GM21529 (cell line): Measurements from ENCODE around the gene SAMD4A.

Experiments
- ATAC-seq: cut with Tn5 transposase; IDR thresholded peaks from one replicate; pipeline ENCODE4 v1.9.1; 2021; ENCODE audit not compliant: unreplicated experiment

SAMD4A gene

GRCh38 chr14:54698966-54699530 lies 132.1 kb downstream of the SAMD4A start:
- ATAC-seq: no peak

GRCh38 chr14:54699735-54700134 lies 132.8 kb downstream of the SAMD4A start:
- ATAC-seq: no peak

- no peak for ATAC-seq
Observed at GRCh38 chr14:54700717-54701116, 133.8 kb downstream of the SAMD4A start.

- ATAC-seq: no peak
Observed at GRCh38 chr14:54702014-54702491, 135.1 kb downstream of the SAMD4A start.

GRCh38 chr14:54702492-54702891 lies 135.6 kb downstream of the SAMD4A start:
- ATAC-seq: no peak

- ATAC-seq: no peak
Observed at GRCh38 chr14:54703082-54703481, 136.2 kb downstream of the SAMD4A start.

- ATAC-seq: no peak
Observed at GRCh38 chr14:54703724-54704123, 136.8 kb downstream of the SAMD4A start.

- no peak for ATAC-seq
Observed at GRCh38 chr14:54704768-54705167, 137.8 kb downstream of the SAMD4A start.

GRCh38 chr14:54706769-54707168 lies 139.8 kb downstream of the SAMD4A start:
- ATAC-seq: no peak

GRCh38 chr14:54708161-54708560 lies 141.2 kb downstream of the SAMD4A start:
- no peak for ATAC-seq

- ATAC-seq: no peak
Observed at GRCh38 chr14:54708982-54709381, 142.1 kb downstream of the SAMD4A start.

GRCh38 chr14:54709444-54709843 lies 142.5 kb downstream of the SAMD4A start:
- peak; percentile 84 for ATAC-seq

GRCh38 chr14:54709867-54710266 lies 142.9 kb downstream of the SAMD4A start:
- no peak for ATAC-seq

- ATAC-seq: no peak
Observed at GRCh38 chr14:54711312-54711711, 144.4 kb downstream of the SAMD4A start.

GRCh38 chr14:54711812-54712464 lies 145.0 kb downstream of the SAMD4A start:
- no peak for ATAC-seq

GRCh38 chr14:54712465-54713200 lies 145.7 kb downstream of the SAMD4A start:
- no peak for ATAC-seq

GRCh38 chr14:54713379-54713778 lies 146.5 kb downstream of the SAMD4A start:
- no peak for ATAC-seq

- ATAC-seq: no peak
Observed at GRCh38 chr14:54715239-54715638, 148.3 kb downstream of the SAMD4A start.

- no peak for ATAC-seq
Observed at GRCh38 chr14:54715811-54716210, 148.9 kb downstream of the SAMD4A start.

GRCh38 chr14:54716862-54717261 lies 149.9 kb downstream of the SAMD4A start:
- no peak for ATAC-seq

- ATAC-seq: no peak
Observed at GRCh38 chr14:54718046-54718445, 151.1 kb downstream of the SAMD4A start.

- ATAC-seq: no peak
Observed at GRCh38 chr14:54719406-54719805, 152.5 kb downstream of the SAMD4A start.
